ENCODE measurements around the gene TRABD2B.

The TRABD2B gene

DNA sequence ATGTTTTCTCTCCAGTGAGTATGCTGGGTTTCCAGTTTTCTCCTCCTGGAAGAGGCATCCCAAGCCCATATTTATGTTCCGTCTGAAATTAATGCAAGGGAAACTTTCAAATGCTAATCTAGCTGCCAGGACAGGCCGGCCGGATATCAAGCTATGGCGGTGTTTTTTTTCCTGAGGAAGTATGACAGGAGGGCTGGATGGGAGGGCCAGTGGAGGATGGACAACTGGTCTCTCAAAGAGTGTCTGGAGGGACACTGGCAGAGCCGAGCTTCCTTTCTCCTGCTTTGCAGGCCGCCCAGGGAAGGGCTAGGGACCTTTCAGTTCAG is 212.7 kb downstream of the TRABD2B start:
- POLR2A ChIA-PET: no interaction called here
- Histone ChIP-seq H3K4me1 (ENCODE audit: control insufficient read depth, insufficient read depth, low read length) (no peaks in the 10 kb centered on the region), H3K9me3 (ENCODE audit: control insufficient read depth, insufficient read depth, low read depth, low read length) (no peaks in the 10 kb centered on the region), H3K27ac (ENCODE audit: extremely low read depth, low read depth, low read length) (no peak overlapping the region), H3K4me3 (ENCODE audit: low read depth, low read length) (no peak overlapping the region), H3K36me3 (ENCODE audit: control insufficient read depth in 2 of 2, insufficient read depth in 1 of 2, low read length in 2 of 2) (no peaks in the 10 kb centered on the region)
- CTCF ChIA-PET: no interaction called here
- TF ChIP-seq ZNF785 (tag by site-specific recombination; IDR thresholded peaks at IDR 0.05): no peak
- no peak for TF ChIP-seq ZNF76 (tag by site-specific recombination; IDR thresholded peaks at IDR 0.05; ENCODE audit: borderline replicate concordance, low read depth)
- TF ChIP-seq, protein P1, sequence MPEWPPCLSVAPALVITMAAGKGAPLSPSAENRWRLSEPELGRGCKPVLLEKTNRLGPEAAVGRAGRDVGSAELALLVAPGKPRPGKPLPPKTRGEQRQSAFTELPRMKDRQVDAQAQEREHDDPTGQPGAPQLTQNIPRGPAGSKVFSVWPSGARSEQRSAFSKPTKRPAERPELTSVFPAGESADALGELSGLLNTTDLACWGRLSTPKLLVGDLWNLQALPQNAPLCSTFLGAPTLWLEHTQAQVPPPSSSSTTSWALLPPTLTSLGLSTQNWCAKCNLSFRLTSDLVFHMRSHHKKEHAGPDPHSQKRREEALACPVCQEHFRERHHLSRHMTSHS (tag by site-specific recombination; IDR thresholded peaks at IDR 0.05): no peak
- TF ChIP-seq ZNF707 (tag by site-specific recombination; IDR thresholded peaks at IDR 0.05): no peak
- TF ChIP-seq ZNF701 (tag by site-specific recombination; IDR thresholded peaks at IDR 0.05): no peak
- no peak for TF ChIP-seq ZNF530 (tag by site-specific recombination; IDR thresholded peaks at IDR 0.05; ENCODE audit: low read depth)
- TF ChIP-seq ZSCAN18 (tag by site-specific recombination; IDR thresholded peaks at IDR 0.05): no peak
- TF ChIP-seq ZBTB17 (tag by site-specific recombination; IDR thresholded peaks at IDR 0.05): no peak
- no peak for TF ChIP-seq ZNF280C (tag by site-specific recombination; IDR thresholded peaks at IDR 0.05)
- no peak for TF ChIP-seq ZBTB21 (tag by site-specific recombination; IDR thresholded peaks at IDR 0.05)

- Histone ChIP-seq H3K36me3 (ENCODE audit: control insufficient read depth in 2 of 2, insufficient read depth in 1 of 2, low read length in 2 of 2) (no peaks in the 10 kb centered on the region), H3K4me3 (ENCODE audit: low read depth, low read length) (no peak overlapping the region), H3K4me1 (ENCODE audit: control insufficient read depth, insufficient read depth, low read length) (no peaks in the 10 kb centered on the region), H3K27ac (ENCODE audit: extremely low read depth, low read depth, low read length) (no peak overlapping the region), H3K9me3 (ENCODE audit: control insufficient read depth, insufficient read depth, low read depth, low read length) (no peaks in the 10 kb centered on the region)
- CTCF ChIA-PET: no interaction called here
- POLR2A ChIA-PET: no interaction called here
- TF ChIP-seq, protein P2, sequence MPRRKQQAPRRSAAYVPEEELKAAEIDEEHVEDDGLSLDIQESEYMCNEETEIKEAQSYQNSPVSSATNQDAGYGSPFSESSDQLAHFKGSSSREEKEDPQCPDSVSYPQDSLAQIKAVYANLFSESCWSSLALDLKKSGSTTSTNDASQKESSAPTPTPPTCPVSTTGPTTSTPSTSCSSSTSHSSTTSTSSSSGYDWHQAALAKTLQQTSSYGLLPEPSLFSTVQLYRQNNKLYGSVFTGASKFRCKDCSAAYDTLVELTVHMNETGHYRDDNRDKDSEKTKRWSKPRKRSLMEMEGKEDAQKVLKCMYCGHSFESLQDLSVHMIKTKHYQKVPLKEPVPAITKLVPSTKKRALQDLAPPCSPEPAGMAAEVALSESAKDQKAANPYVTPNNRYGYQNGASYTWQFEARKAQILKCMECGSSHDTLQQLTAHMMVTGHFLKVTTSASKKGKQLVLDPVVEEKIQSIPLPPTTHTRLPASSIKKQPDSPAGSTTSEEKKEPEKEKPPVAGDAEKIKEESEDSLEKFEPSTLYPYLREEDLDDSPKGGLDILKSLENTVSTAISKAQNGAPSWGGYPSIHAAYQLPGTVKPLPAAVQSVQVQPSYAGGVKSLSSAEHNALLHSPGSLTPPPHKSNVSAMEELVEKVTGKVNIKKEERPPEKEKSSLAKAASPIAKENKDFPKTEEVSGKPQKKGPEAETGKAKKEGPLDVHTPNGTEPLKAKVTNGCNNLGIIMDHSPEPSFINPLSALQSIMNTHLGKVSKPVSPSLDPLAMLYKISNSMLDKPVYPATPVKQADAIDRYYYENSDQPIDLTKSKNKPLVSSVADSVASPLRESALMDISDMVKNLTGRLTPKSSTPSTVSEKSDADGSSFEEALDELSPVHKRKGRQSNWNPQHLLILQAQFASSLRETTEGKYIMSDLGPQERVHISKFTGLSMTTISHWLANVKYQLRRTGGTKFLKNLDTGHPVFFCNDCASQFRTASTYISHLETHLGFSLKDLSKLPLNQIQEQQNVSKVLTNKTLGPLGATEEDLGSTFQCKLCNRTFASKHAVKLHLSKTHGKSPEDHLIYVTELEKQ (tag by site-specific recombination; IDR thresholded peaks at IDR 0.05; ENCODE audit: borderline replicate concordance): no peak
- TF ChIP-seq ZNF26 (tag by site-specific recombination; IDR thresholded peaks at IDR 0.05): no peak
- TF ChIP-seq YY1 (tag by site-specific recombination; IDR thresholded peaks at IDR 0.05): no peak
- no peak for TF ChIP-seq ZBTB20 (tag by site-specific recombination; IDR thresholded peaks at IDR 0.05)
- TF ChIP-seq ZBTB8A (tag by site-specific recombination; IDR thresholded peaks at IDR 0.05): no peak
- TF ChIP-seq ZNF621 (tag by site-specific recombination; IDR thresholded peaks at IDR 0.05): no peak
- TF ChIP-seq, protein P3, sequence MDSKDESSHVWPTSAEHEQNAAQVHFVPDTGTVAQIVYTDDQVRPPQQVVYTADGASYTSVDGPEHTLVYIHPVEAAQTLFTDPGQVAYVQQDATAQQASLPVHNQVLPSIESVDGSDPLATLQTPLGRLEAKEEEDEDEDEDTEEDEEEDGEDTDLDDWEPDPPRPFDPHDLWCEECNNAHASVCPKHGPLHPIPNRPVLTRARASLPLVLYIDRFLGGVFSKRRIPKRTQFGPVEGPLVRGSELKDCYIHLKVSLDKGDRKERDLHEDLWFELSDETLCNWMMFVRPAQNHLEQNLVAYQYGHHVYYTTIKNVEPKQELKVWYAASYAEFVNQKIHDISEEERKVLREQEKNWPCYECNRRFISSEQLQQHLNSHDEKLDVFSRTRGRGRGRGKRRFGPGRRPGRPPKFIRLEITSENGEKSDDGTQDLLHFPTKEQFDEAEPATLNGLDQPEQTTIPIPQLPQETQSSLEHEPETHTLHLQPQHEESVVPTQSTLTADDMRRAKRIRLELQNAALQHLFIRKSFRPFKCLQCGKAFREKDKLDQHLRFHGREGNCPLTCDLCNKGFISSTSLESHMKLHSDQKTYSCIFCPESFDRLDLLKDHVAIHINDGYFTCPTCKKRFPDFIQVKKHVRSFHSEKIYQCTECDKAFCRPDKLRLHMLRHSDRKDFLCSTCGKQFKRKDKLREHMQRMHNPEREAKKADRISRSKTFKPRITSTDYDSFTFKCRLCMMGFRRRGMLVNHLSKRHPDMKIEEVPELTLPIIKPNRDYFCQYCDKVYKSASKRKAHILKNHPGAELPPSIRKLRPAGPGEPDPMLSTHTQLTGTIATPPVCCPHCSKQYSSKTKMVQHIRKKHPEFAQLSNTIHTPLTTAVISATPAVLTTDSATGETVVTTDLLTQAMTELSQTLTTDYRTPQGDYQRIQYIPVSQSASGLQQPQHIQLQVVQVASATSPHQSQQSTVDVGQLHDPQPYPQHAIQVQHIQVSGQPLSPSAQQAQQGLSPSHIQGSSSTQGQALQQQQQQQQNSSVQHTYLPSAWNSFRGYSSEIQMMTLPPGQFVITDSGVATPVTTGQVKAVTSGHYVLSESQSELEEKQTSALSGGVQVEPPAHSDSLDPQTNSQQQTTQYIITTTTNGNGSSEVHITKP (tag by site-specific recombination; IDR thresholded peaks at IDR 0.05): no peak
- no peak for TF ChIP-seq ZNF510 (tag by site-specific recombination; IDR thresholded peaks at IDR 0.05; ENCODE audit: insufficient replicate concordance)
- TF ChIP-seq, protein P4, sequence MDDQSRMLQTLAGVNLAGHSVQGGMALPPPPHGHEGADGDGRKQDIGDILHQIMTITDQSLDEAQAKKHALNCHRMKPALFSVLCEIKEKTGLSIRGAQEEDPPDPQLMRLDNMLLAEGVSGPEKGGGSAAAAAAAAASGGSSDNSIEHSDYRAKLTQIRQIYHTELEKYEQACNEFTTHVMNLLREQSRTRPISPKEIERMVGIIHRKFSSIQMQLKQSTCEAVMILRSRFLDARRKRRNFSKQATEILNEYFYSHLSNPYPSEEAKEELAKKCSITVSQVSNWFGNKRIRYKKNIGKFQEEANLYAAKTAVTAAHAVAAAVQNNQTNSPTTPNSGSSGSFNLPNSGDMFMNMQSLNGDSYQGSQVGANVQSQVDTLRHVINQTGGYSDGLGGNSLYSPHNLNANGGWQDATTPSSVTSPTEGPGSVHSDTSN (CRISPR knock-in tag; IDR thresholded peaks at IDR 0.05): no peak
- TF ChIP-seq ZNF701 (tag by site-specific recombination; IDR thresholded peaks at IDR 0.05): no peak
Observed at GRCh38 chr1:47783638-47784496, 213.3 kb downstream of the TRABD2B start.
